HepG2 (cell line): ENCODE measurements around the gene PSMA4. TPM values are rescaled to one million over a fixed set of nuclear protein-coding genes. Genes with fewer than 3 reads are reported as not detected.

ENCODE experiments used
- ATAC-seq: fragments of 200-7000 bp; cut with Tn5 transposase; 3 replicates; pipeline ENCODE4 v1.9.1; 2020; ENCODE audit warnings: mild to moderate bottlenecking, moderate library complexity
- BruUV-seq: library from RNA; stranded (reverse); fragments of 400-500 nt; replicated peaks from 2 replicates; lab custom pipeline; 2021; lab: Mats Ljungman, UMichigan
- CTCF ChIA-PET: fragments of 300-600 bp; formaldehyde crosslinking; extraction: SDS; loops from one replicate; lab custom pipeline; 2021; ENCODE audit warnings: low total read pairs, inconsistent platforms, low intra/inter-chr PET ratio; lab: Yijun Ruan, JAX
- POLR2A ChIA-PET: fragments of 350-600 bp; sonication (Branson Sonifier 250); formaldehyde crosslinking; loops from one replicate; lab custom pipeline; 2020; ENCODE audit warnings: antibody characterized with exemption, inconsistent platforms; lab: Yijun Ruan, JAX
- DNase-seq: peaks from one replicate; pipeline ENCODE4 v3.0.0-alpha.2; 2015; ENCODE audit warnings: low spot score
- FAIRE-seq: peaks from 3 replicates; lab custom pipeline; 2011; peaks lifted over from hg19 to GRCh38; lab: Jason Lieb, UNC
- H2AFZ ChIP-seq: one replicate; pipeline ENCODE4 v1.6.1; 2011; ENCODE audit warnings: low read length, inconsistent platforms
- H3K27ac ChIP-seq: fragments of 300-600 bp; 3 replicates; pipeline ENCODE4 v1.8.0; 2011; ENCODE audit warnings: mixed run types, mild to moderate bottlenecking, mixed read lengths, low read length, inconsistent platforms; ENCODE audit not compliant: insufficient read depth; ENCODE audit errors: extremely low read length
- H3K27me3 ChIP-seq, 2 experiments: fragments of 200-600 bp in 1 of 2; 2 replicates in 1 of 2; 3 replicates in 1 of 2; pipeline versions ENCODE4 v1.6.0 to v1.8.0; 2011; ENCODE audit warnings: low read length in 2 of 2, mild to moderate bottlenecking in 2 of 2, moderate library complexity in 2 of 2, inconsistent platforms in 1 of 2; ENCODE audit not compliant: insufficient read depth in 2 of 2, control insufficient read depth in 1 of 2
- H3K36me3 ChIP-seq, 2 experiments: fragments of 200-600 bp in 1 of 2; replicated peaks in 1 of 2; 2 replicates in 1 of 2; 3 replicates in 1 of 2; pipeline versions ENCODE4 v1.5.1 to v1.8.0; 2011; ENCODE audit warnings: low read length in 2 of 2, inconsistent platforms in 1 of 2; ENCODE audit not compliant: insufficient read depth in 2 of 2, control insufficient read depth in 1 of 2
- H3K4me1 ChIP-seq: 2 replicates; pipeline ENCODE4 v1.5.1; 2012; ENCODE audit warnings: low read length, inconsistent platforms; ENCODE audit not compliant: insufficient read depth
- H3K4me2 ChIP-seq: 2 replicates; pipeline ENCODE4 v1.6.0; 2011; ENCODE audit warnings: low read depth, low read length, inconsistent platforms
- H3K4me3 ChIP-seq, 3 experiments: fragments of 200-600 bp in 1 of 3; sonication (generic), shearing (Covaris generic) in 1 of 3; replicated peaks in 1 of 3; 2 replicates each; pipeline ENCODE4 v1.5.1; 2011 to 2016; ENCODE audit warnings: low read length in 3 of 3, inconsistent platforms in 2 of 3, low read depth in 2 of 3, mild to moderate bottlenecking in 2 of 3, control low read depth in 1 of 3, mixed read lengths in 1 of 3; ENCODE audit not compliant: insufficient read depth in 1 of 3
- H3K79me2 ChIP-seq: one replicate; pipeline ENCODE4 v1.6.1; 2011; ENCODE audit warnings: low read length, inconsistent platforms; ENCODE audit not compliant: insufficient read depth
- H3K9ac ChIP-seq: 2 replicates; pipeline ENCODE4 v1.6.0; 2011; ENCODE audit warnings: mild to moderate bottlenecking, low read depth, low read length, inconsistent platforms; ENCODE audit not compliant: insufficient read depth
- H3K9me3 ChIP-seq: 2 replicates; pipeline ENCODE4 v1.5.1; 2012; ENCODE audit warnings: mild to moderate bottlenecking, low read length
- H4K20me1 ChIP-seq: 2 replicates; pipeline ENCODE4 v1.6.0; 2011; ENCODE audit warnings: inconsistent platforms, mild to moderate bottlenecking, low read length, moderate library complexity; ENCODE audit not compliant: insufficient read depth
- ARID2 ChIP-seq: sonication (generic); formaldehyde crosslinking; IDR thresholded peaks from 2 replicates; pipeline ENCODE4 v1.8.1; 2022; ENCODE audit warnings: mild to moderate bottlenecking, missing genetic modification reagents, borderline replicate concordance
- CBX5 ChIP-seq: sonication (generic); formaldehyde crosslinking; IDR thresholded peaks from 2 replicates; pipeline ENCODE4 v1.4.0; 2020; ENCODE audit warnings: missing genetic modification reagents, borderline replicate concordance
- FOXK2 ChIP-seq: fragments of 450-650 bp; IDR thresholded peaks from 2 replicates; pipeline ENCODE4 v1.6.1; 2016
- GFI1 ChIP-seq: sonication (generic); formaldehyde crosslinking; IDR thresholded peaks from 2 replicates; pipeline ENCODE4 v1.5.0; 2020; ENCODE audit warnings: missing genetic modification reagents, mild to moderate bottlenecking, borderline replicate concordance
- NFE2 ChIP-seq: sonication (generic); formaldehyde crosslinking; IDR thresholded peaks from 2 replicates; pipeline ENCODE4 v1.4.0; 2020; ENCODE audit warnings: missing genetic modification reagents
- POLR2A ChIP-seq, 2 experiments: IDR thresholded peaks; 2 replicates each; pipeline ENCODE4 v1.6.1; 2011; ENCODE audit warnings: low read depth in 2 of 2, low read length in 2 of 2, mild to moderate bottlenecking in 1 of 2, moderate library complexity in 1 of 2; ENCODE audit not compliant: insufficient read depth in 1 of 2
- PRDM10 ChIP-seq: sonication (generic); formaldehyde crosslinking; IDR thresholded peaks from 2 replicates; pipeline ENCODE4 v1.4.0; 2020; ENCODE audit warnings: low read depth, missing genetic modification reagents
- STAT5B ChIP-seq: sonication (generic); formaldehyde crosslinking; IDR thresholded peaks from 2 replicates; pipeline ENCODE4 v1.4.0; 2020; ENCODE audit warnings: missing genetic modification reagents
- TFE3 ChIP-seq: IDR thresholded peaks from 2 replicates; pipeline ENCODE4 v1.6.1; 2016
- ZBTB34 ChIP-seq: sonication (generic); formaldehyde crosslinking; IDR thresholded peaks from 2 replicates; pipeline ENCODE4 v1.8.0; 2022; ENCODE audit warnings: mild to moderate bottlenecking, missing genetic modification reagents
- ZNF331 ChIP-seq: sonication (generic); formaldehyde crosslinking; IDR thresholded peaks from 2 replicates; pipeline ENCODE4 v1.4.0; 2020; ENCODE audit warnings: missing genetic modification reagents
- ZNF335 ChIP-seq: sonication (generic); formaldehyde crosslinking; IDR thresholded peaks from 2 replicates; pipeline ENCODE4 v1.4.0; 2020; ENCODE audit warnings: missing genetic modification reagents
- ZSCAN29 ChIP-seq: sonication (generic); formaldehyde crosslinking; conservative IDR thresholded peaks from 2 replicates; pipeline ENCODE4 v1.4.0; 2020; ENCODE audit warnings: mild to moderate bottlenecking, missing genetic modification reagents
- WGBS: methylation state at CpG from one replicate; pipeline ENCODE4 v1.1.6; 2017; ENCODE audit warnings: low lambda C conversion rate; 5-methylcytosine and 5-hydroxymethylcytosine counted together
- in situ Hi-C: cut with HindIII; loops from 2 replicates; pipeline ENCODE4 v1.10.0; 2017; ENCODE audit warnings: low pct_unique_long_range_greater_than_20kb; ENCODE audit not compliant: extremely low pct_ligation_motif_present
- intact Hi-C: fragments of 100-400 bp; cut with micrococcal nuclease; formaldehyde crosslinking; loops from one replicate; pipeline ENCODE4 v1.10.0; 2022; ENCODE audit not compliant: unreplicated experiment
- polyA plus RNA-seq, 8 experiments: library from polyadenylated mRNA; depleted of rRNA in 3 of 8; stranded (reverse) in 7 of 8; unstranded in 1 of 8; fragments of >200 nt; fragmentation: Illumina TruSeq in 4 of 8; extraction: Trizol in 4 of 8; gene quantifications; 2 replicates each; pipeline versions ENCODE4 v1.2.1 to v1.2.3, GENCODE V29; 2011 to 2016; ENCODE audit warnings: low read depth in 4 of 8, missing spikeins in 1 of 8, mixed read lengths in 1 of 8; ENCODE audit not compliant: insufficient read depth in 1 of 8
- total RNA-seq, 5 experiments: library from RNA; depleted of rRNA; stranded (reverse); fragments of >200 nt; fragmentation: Illumina TruSeq; extraction: Trizol; gene quantifications; 2 replicates each; pipeline ENCODE4 v1.2.3, GENCODE V29; 2016; ENCODE audit warnings: low read depth in 1 of 5
- TF ChIP-seq, protein P1 (sequence below): sonication (generic); formaldehyde crosslinking; IDR thresholded peaks from 2 replicates; pipeline ENCODE4 v1.4.0; 2020; ENCODE audit warnings: mild to moderate bottlenecking, missing genetic modification reagents
- TF ChIP-seq, protein P2 (sequence below): IDR thresholded peaks from 2 replicates; pipeline ENCODE4 v1.6.1; 2016; ENCODE audit warnings: low read depth, borderline replicate concordance

Gene PSMA4
- total and polyA plus RNA-seq, 2 of the 13 experiments (the other 11 are each of a cell fraction or from before 2014, with no cell fraction given): 202 to 404 TPM

DNA sequence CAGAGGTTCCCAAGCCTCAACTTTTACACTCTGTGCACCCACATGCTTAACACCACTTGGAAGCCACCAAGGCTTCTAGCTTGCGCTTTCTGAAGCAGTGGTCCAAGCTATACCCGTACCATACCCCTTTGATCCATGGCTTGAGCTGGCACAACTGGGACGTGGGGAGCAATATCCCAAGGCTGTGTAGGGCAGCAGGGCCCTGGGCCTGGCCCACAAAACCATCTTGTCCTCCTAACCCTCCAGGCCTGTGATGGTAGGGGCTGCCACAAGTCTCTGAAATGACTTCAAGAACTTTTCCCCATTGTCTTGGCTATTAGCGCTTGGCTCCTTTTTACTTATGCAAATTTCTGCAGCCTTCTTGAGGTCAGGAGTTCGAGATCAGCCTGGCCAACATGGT, 16.0 kb upstream of the PSMA4 start:
- CTCF ChIA-PET: no interaction called here
- in situ Hi-C loops: no loop called here
- no peak overlapping the region for H2AFZ ChIP-seq
- no peak for TF ChIP-seq STAT5B (CRISPR knock-in tag)
- TF ChIP-seq ZNF331 (CRISPR knock-in tag): no peak
- no peak for TF ChIP-seq TFE3 (CRISPR knock-in tag)
- no peak for TF ChIP-seq ZSCAN29 (CRISPR knock-in tag)
- no peak for TF ChIP-seq PRDM10 (CRISPR knock-in tag)
- no peak for TF ChIP-seq CBX5 (CRISPR knock-in tag)
- TF ChIP-seq POLR2A (IDR thresholded peaks at IDR 0.05; ENCODE audit: insufficient read depth in 1 of 2, low read depth in 2 of 2, low read length in 2 of 2): no peak
- no peak for TF ChIP-seq ZBTB34 (CRISPR knock-in tag)
- TF ChIP-seq FOXK2: no peak
- TF ChIP-seq NFE2 (CRISPR knock-in tag): no peak
- TF ChIP-seq, protein P1, sequence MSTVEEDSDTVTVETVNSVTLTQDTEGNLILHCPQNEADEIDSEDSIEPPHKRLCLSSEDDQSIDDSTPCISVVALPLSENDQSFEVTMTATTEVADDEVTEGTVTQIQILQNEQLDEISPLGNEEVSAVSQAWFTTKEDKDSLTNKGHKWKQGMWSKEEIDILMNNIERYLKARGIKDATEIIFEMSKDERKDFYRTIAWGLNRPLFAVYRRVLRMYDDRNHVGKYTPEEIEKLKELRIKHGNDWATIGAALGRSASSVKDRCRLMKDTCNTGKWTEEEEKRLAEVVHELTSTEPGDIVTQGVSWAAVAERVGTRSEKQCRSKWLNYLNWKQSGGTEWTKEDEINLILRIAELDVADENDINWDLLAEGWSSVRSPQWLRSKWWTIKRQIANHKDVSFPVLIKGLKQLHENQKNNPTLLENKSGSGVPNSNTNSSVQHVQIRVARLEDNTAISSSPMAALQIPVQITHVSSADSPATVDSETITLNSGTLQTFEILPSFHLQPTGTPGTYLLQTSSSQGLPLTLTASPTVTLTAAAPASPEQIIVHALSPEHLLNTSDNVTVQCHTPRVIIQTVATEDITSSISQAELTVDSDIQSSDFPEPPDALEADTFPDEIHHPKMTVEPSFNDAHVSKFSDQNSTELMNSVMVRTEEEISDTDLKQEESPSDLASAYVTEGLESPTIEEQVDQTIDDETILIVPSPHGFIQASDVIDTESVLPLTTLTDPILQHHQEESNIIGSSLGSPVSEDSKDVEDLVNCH (CRISPR knock-in tag): no peak
- no peak for TF ChIP-seq GFI1
- no peak for TF ChIP-seq ZNF335 (CRISPR knock-in tag)
- TF ChIP-seq ARID2 (CRISPR knock-in tag): no peak
- TF ChIP-seq, protein P2, sequence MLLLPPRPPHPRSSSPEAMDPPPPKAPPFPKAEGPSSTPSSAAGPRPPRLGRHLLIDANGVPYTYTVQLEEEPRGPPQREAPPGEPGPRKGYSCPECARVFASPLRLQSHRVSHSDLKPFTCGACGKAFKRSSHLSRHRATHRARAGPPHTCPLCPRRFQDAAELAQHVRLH: no peak

More for the DNA sequence above, 16.0 kb upstream of the PSMA4 start:
- H3K79me2 ChIP-seq: no peaks in the 10 kb centered on the region
- no TSS peak for BruUV-seq
- H3K36me3 ChIP-seq: no peaks in the 10 kb centered on the region
- no peak overlapping the region for H3K9ac ChIP-seq
- ATAC-seq (no peak), DNase-seq (no peak), FAIRE-seq (no peak)
- H3K4me1 ChIP-seq: peaks cover 6% of the 10 kb centered on the region
- H3K27ac ChIP-seq: no peak overlapping the region
- POLR2A ChIA-PET: no interaction called here
- intact Hi-C loops: no loop called here
- WGBS: 85% methylated on average over 5 of the region's 5 CpGs
- no peaks in the 10 kb centered on the region for H3K27me3 ChIP-seq
- H3K4me3 ChIP-seq: no peak overlapping the region
- no peaks in the 10 kb centered on the region for H4K20me1 ChIP-seq
- peaks cover 7% of the 10 kb centered on the region for H3K9me3 ChIP-seq
- no peak overlapping the region for H3K4me2 ChIP-seq
